GM12892 (cell line): ENCODE measurements around the gene IP6K1.
A peak's percentile ranks its signal among the peaks of the same experiment; 100 is the strongest.

ENCODE experiments used
- POLR2A ChIP-seq: IDR thresholded peaks from 2 replicates; pipeline ENCODE4 v1.6.1; 2011; ENCODE audit warnings: low read depth, low read length, control low read depth
- POLR2AphosphoS5 ChIP-seq: IDR thresholded peaks from 2 replicates; pipeline ENCODE4 v1.6.1; 2011; ENCODE audit warnings: low read depth, low read length, control low read depth

- peak; percentile 28; the same call in 1 of the 2 replicates for TF ChIP-seq POLR2A
- TF ChIP-seq POLR2AphosphoS5 = no peak
Observed at GRCh38 chr3:49714728-49715550, 71.4 kb downstream of the IP6K1 start.
